Neural cell (in vitro differentiated cells): ENCODE results near the gene SECISBP2L.

Source experiments
- CTCF ChIP-seq: fragments of 450-650 bp; IDR thresholded peaks from 2 replicates; pipeline ENCODE4 v1.5.1; 2014; ENCODE audit warnings: antibody characterized with exemption, mild to moderate bottlenecking, moderate library complexity; ENCODE audit not compliant: poor library complexity, severe bottlenecking
- EP300 ChIP-seq: fragments of 450-650 bp; conservative IDR thresholded peaks from 2 replicates; pipeline ENCODE4 v1.6.1; 2014; ENCODE audit warnings: antibody characterized with exemption, mild to moderate bottlenecking, moderate library complexity; ENCODE audit not compliant: poor library complexity, severe bottlenecking
- EZH2 ChIP-seq: fragments of 200-600, 300-800 bp; shearing (Covaris generic), sonication (generic); IDR thresholded peaks from 2 replicates; pipeline ENCODE4 v1.6.1; 2014; ENCODE audit warnings: antibody characterized with exemption, low read length, borderline replicate concordance, mild to moderate bottlenecking; ENCODE audit not compliant: insufficient read depth, poor library complexity, severe bottlenecking
- MXI1 ChIP-seq: fragments of 450-650 bp; conservative IDR thresholded peaks from 2 replicates; pipeline ENCODE4 v1.6.1; 2014; ENCODE audit warnings: antibody characterized with exemption, mild to moderate bottlenecking; ENCODE audit not compliant: poor library complexity, severe bottlenecking

GRCh38 chr15:49032601-49033145, 13.6 kb downstream of the SECISBP2L start:
- TF ChIP-seq CTCF (no peak), MXI1 (no peak), EZH2 (no peak), EP300 (no peak)
